A549 (cell line): ENCODE measurements around the gene PEX5.

Experiments used
- CBX8 ChIP-seq: fragments of 200-600 bp; sonication (generic); IDR thresholded peaks from 2 replicates; pipeline ENCODE4 v1.6.1; 2016
- CTCF ChIP-seq: fragments of >200 bp; sonication (Bioruptor Twin); formaldehyde crosslinking; IDR thresholded peaks from 3 replicates; pipeline ENCODE4 v1.5.1; 2016
- POLR2A ChIP-seq: IDR thresholded peaks from 2 replicates; pipeline ENCODE4 v1.6.1; 2012; ENCODE audit warnings: mild to moderate bottlenecking, low read length
- RARB ChIP-seq: fragments of 250-450 bp; sonication (Bioruptor Pico); IDR thresholded peaks from 2 replicates; pipeline ENCODE4 v1.8.0; 2021; ENCODE audit warnings: mild to moderate bottlenecking, moderate library complexity
- RNF2 ChIP-seq: fragments of 200-600 bp; sonication (generic); IDR thresholded peaks from 2 replicates; pipeline ENCODE4 v1.6.1; 2016; ENCODE audit warnings: low read depth, mild to moderate bottlenecking, antibody characterized with exemption, moderate library complexity, borderline replicate concordance
- SREBF2 ChIP-seq: fragments of 450-650 bp; IDR thresholded peaks from 2 replicates; pipeline ENCODE4 v1.6.1; 2014; ENCODE audit warnings: mild to moderate bottlenecking, moderate library complexity

GRCh38 chr12:7210642-7211151, 21.2 kb downstream of the PEX5 start:
- TF ChIP-seq RNF2 (no peak), CTCF (no peak), RARB (CRISPR knock-in tag) (no peak), POLR2A (no peak), CBX8 (no peak), SREBF2 (no peak)
